ENCODE results near the gene HNRNPAB.
"Not testable (repeated sequence)": the region's sequence is repeated elsewhere in the genome, so short reads cannot be mapped to it uniquely, and the experiment has no call there.

HNRNPAB gene

GRCh38 chr5:178234750-178235587, 30.6 kb downstream of the HNRNPAB start:
- peaks cover 24% of the 10 kb centered on the region for H3K4me1 Mint-ChIP-seq
- peaks cover 6% of the 10 kb centered on the region for H3K36me3 Mint-ChIP-seq
- no peak overlapping the region for H3K4me3 Mint-ChIP-seq
- peak; percentile 20 for ATAC-seq (ENCODE audit: low read depth)
- DNase-seq (ENCODE audit: low spot score in 2 of 2), result peak; percentile 67 to 70
- H3K27ac Mint-ChIP-seq, result no peak overlapping the region
- no peaks in the 10 kb centered on the region for H3K27me3 Mint-ChIP-seq
- H3K9me3 Mint-ChIP-seq, result no peaks in the 10 kb centered on the region

GRCh38 chr5:178235588-178235974, 31.2 kb downstream of the HNRNPAB start:
- H3K36me3 Mint-ChIP-seq, result peaks cover 5% of the 10 kb centered on the region
- H3K9me3 Mint-ChIP-seq, result no peaks in the 10 kb centered on the region
- ATAC-seq (ENCODE audit: low read depth) (no peak), DNase-seq (ENCODE audit: low spot score in 2 of 2) (no peak)
- peaks cover 26% of the 10 kb centered on the region for H3K4me1 Mint-ChIP-seq
- no peak overlapping the region for H3K27ac Mint-ChIP-seq
- H3K27me3 Mint-ChIP-seq, result no peaks in the 10 kb centered on the region
- H3K4me3 Mint-ChIP-seq, result no peak overlapping the region

DNA sequence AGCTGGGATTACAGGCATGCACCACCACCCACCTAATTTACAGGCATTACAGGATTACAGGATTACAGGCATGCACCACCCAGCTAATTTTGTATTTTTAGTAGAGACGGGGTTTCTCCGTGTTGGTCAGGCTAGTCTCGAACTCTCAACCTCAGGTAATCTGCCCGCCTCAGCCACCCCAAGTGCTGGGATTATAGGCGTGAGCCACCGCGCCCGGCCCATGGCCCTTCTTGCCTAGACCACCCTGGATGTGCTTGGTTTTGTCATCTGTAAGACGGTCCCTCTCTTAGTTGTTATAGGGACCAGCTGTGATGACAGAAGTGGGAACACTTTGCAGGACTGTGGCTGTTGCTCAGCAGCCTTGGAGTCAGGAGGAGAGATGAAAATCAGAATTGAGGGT, 31.8 kb downstream of the HNRNPAB start:
- no peak overlapping the region for H3K4me3 Mint-ChIP-seq

GRCh38 chr5:178236679-178237078, 32.3 kb downstream of the HNRNPAB start:
- no peak overlapping the region for H3K4me3 Mint-ChIP-seq
- no peak overlapping the region for H3K27ac Mint-ChIP-seq
- peaks cover 24% of the 10 kb centered on the region for H3K4me1 Mint-ChIP-seq

More for the DNA sequence above, 31.8 kb downstream of the HNRNPAB start:
- H3K9me3 Mint-ChIP-seq, result no peaks in the 10 kb centered on the region
- ATAC-seq (ENCODE audit: low read depth) (no peak), DNase-seq (ENCODE audit: low spot score in 2 of 2) (no peak)
- no peaks in the 10 kb centered on the region for H3K27me3 Mint-ChIP-seq
- H3K4me1 Mint-ChIP-seq, result peaks cover 27% of the 10 kb centered on the region
- H3K36me3 Mint-ChIP-seq, result peaks cover 2% of the 10 kb centered on the region
- H3K27ac Mint-ChIP-seq, result no peak overlapping the region

DNA sequence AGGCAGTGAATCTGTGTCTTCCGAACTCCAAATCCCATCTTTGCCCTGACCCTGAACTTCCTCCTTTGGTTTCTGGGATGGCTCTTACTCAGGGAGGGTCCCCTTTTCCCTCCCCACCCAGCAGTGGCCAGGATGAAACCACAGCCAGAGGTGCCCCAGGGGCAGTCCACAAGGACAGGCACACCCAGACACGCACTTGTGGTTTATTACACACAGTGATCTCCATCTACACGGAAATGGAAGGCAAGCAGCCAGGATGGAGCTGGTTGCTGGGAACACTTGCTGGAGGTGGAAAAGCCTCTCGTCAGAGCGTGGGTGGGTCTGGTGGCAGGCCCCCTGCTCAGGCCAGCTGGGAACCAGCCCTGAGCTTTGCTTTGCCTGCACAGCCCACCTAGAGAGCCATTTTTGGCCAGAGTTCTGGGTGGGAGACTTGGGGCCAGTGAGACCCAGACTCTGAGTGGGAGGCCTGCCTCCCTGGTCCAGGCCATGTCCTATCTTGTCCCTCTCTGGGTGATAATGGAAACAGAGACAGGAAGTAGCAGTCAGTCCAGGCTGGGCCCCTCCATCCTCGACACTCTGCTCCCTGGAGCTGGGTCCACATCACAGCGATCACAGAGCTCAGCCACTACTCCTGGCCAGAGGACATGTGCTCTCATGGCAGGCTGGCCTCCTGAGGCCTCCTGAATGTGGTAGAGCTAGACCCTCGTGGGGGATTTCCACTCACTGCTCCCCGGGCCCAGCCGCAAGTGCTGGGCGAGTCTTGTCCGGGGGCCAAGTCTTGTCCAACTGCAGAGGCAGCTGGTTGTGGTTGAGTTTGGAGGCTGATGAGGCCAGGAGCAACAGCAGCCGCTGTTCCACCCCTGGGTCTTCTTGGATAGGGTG, 33.3 kb downstream of the HNRNPAB start:
- no peaks in the 10 kb centered on the region for H3K36me3 Mint-ChIP-seq

More at GRCh38 chr5:178236679-178237078, 32.3 kb downstream of the HNRNPAB start:
- Mint-ChIP-seq H3K36me3 (no peaks in the 10 kb centered on the region), H3K9me3 (no peaks in the 10 kb centered on the region), H3K27me3 (no peaks in the 10 kb centered on the region)
- DNase-seq (ENCODE audit: low spot score in 2 of 2) (no peak), ATAC-seq (ENCODE audit: low read depth) (no peak)

GRCh38 chr5:178238313-178238635, 33.9 kb downstream of the HNRNPAB start:
- ATAC-seq (ENCODE audit: low read depth), result no peak
- H3K4me1 Mint-ChIP-seq, result peaks cover 21% of the 10 kb centered on the region
- H3K4me3 Mint-ChIP-seq, result peak overlapping the region; percentile 14

More for the DNA sequence above, 33.3 kb downstream of the HNRNPAB start:
- Mint-ChIP-seq H3K4me1 (peaks cover 24% of the 10 kb centered on the region), H3K27me3 (no peaks in the 10 kb centered on the region), H3K9me3 (no peaks in the 10 kb centered on the region), H3K4me3 (no peak overlapping the region), H3K27ac (no peak overlapping the region)
- ATAC-seq (ENCODE audit: low read depth) (no peak), DNase-seq (ENCODE audit: low spot score in 2 of 2) (no peak)

GRCh38 chr5:178238711-178239592, 34.6 kb downstream of the HNRNPAB start:
- no peak for DNase-seq (ENCODE audit: low spot score in 2 of 2)
- ATAC-seq (ENCODE audit: low read depth), result no peak
- peaks cover 21% of the 10 kb centered on the region for H3K4me1 Mint-ChIP-seq
- H3K9me3 Mint-ChIP-seq, result no peaks in the 10 kb centered on the region
- peak overlapping the region; percentile 47 for H3K4me3 Mint-ChIP-seq
- no peaks in the 10 kb centered on the region for H3K27me3 Mint-ChIP-seq
- no peaks in the 10 kb centered on the region for H3K36me3 Mint-ChIP-seq
- peak overlapping the region; percentile 50 for H3K27ac Mint-ChIP-seq

More at GRCh38 chr5:178238313-178238635, 33.9 kb downstream of the HNRNPAB start:
- no peaks in the 10 kb centered on the region for H3K27me3 Mint-ChIP-seq
- no peaks in the 10 kb centered on the region for H3K9me3 Mint-ChIP-seq
- H3K27ac Mint-ChIP-seq, result no peak overlapping the region
- DNase-seq (ENCODE audit: low spot score in 2 of 2), result no peak
- H3K36me3 Mint-ChIP-seq, result no peaks in the 10 kb centered on the region

DNA sequence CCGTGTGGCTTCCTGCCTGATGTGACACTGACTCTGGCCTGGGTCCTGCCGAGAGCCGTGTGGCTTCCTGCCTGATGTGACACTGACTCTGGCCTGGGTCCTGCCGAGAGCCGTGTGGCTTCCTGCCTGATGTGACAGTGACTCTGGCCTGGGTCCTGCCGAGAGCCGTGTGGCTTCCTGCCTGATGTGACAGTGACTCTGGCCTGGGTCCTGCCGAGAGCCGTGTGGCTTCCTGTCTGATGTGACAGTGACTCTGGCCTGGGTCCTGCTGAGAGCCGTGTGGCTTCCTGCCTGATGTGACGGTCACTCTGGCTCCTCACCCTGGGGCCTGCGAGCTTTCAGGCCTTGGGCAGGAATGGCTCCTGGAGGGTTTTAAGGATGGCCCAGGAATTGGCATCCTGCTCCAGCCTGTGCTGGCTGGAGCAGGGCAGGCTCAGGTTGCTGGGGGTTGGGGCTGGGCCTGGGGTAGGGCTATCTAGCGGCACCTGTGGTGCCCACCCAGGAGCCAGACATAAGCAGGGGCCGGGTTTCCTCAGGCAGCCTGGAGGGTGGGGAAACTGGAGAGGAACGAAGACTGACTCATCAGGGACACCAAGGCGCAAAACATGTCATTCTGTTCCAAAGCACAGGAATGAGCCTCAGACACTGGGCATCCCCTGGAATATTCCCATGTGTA, 35.4 kb downstream of the HNRNPAB start:
- H3K36me3 Mint-ChIP-seq; DNase-seq (ENCODE audit: low spot score in 2 of 2); H3K27me3 Mint-ChIP-seq; H3K9me3 Mint-ChIP-seq; ATAC-seq (ENCODE audit: low read depth): not testable (repeated sequence)
- H3K4me3 Mint-ChIP-seq, result peak overlapping the region; percentile 68
- H3K27ac Mint-ChIP-seq, result peak overlapping the region; percentile 57
- H3K4me1 Mint-ChIP-seq, result peaks cover 21% of the 10 kb centered on the region

- Mint-ChIP-seq H3K27me3 (no peaks in the 10 kb centered on the region), H3K36me3 (no peaks in the 10 kb centered on the region), H3K27ac (peak overlapping the region; percentile 71), H3K4me1 (peaks cover 18% of the 10 kb centered on the region), H3K4me3 (peak overlapping the region; percentile 77), H3K9me3 (no peaks in the 10 kb centered on the region)
- DNase-seq (ENCODE audit: low spot score in 2 of 2), result no peak
- ATAC-seq (ENCODE audit: low read depth), result no peak
Observed at GRCh38 chr5:178240341-178240741, 36.0 kb downstream of the HNRNPAB start.

DNA sequence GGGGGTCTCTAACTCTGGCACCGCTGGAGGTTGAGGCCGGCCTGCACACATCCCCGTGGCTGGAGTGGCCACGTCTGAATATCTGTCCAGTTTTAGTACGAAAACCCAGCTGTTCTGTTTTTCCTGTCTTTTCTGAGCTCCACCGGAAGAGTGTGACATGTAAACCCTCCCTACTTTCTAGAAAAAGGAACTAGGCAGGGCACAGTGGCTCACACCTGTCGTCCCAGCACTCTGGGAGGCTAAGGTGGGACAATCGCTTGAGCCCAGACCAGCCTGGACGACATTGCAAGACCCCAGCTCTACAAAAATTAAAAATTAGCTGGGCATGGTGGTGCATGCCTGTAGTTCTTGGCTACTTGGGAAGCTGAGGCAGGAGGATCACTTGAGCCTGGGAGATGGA, 36.4 kb downstream of the HNRNPAB start:
- Mint-ChIP-seq H3K9me3 (no peaks in the 10 kb centered on the region), H3K4me3 (peak overlapping the region; percentile 77), H3K27ac (peak overlapping the region; percentile 71), H3K27me3 (no peaks in the 10 kb centered on the region), H3K4me1 (peaks cover 18% of the 10 kb centered on the region), H3K36me3 (no peaks in the 10 kb centered on the region)
- peak; percentile 69 for ATAC-seq (ENCODE audit: low read depth)
- no peak for DNase-seq (ENCODE audit: low spot score in 2 of 2)

GRCh38 chr5:178241231-178241663, 36.9 kb downstream of the HNRNPAB start:
- DNase-seq (ENCODE audit: low spot score in 2 of 2) (no peak), ATAC-seq (ENCODE audit: low read depth) (peak; percentile 26)
- Mint-ChIP-seq H3K36me3 (no peaks in the 10 kb centered on the region), H3K4me1 (peaks cover 18% of the 10 kb centered on the region), H3K27me3 (no peaks in the 10 kb centered on the region), H3K9me3 (no peaks in the 10 kb centered on the region), H3K27ac (peak overlapping the region; percentile 71), H3K4me3 (peak overlapping the region; percentile 77)

DNA sequence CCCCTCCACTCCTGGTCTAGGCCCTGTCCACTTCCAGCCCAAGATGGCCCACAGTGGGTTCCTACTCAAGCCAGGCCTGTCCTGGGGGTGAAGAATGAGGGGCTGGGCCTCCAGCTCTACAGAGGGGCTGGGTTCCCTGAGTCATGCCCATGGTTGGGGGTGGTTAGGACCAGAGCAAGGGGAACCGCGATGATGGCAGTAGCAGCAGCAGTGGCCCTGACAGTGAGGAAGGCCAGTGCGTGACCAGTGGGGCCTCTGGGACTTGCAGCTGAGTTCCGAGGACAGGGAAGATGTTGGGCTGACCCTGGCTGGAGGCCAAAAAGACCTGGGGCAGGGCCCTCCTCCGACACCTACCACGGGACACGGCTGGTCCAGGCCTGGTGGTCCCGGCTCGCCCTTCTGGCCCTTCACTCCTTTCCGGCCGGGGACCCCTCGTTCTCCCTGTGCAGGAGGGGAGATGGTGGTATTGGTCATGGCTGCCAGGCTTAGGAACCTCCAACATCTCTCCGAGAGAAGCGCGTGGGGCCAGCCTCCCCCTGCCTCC, 37.4 kb downstream of the HNRNPAB start:
- Mint-ChIP-seq H3K9me3 (no peaks in the 10 kb centered on the region), H3K4me3 (peak overlapping the region; percentile 12), H3K36me3 (no peaks in the 10 kb centered on the region), H3K27ac (peak overlapping the region; percentile 71), H3K27me3 (no peaks in the 10 kb centered on the region), H3K4me1 (peaks cover 20% of the 10 kb centered on the region)
- no peak for DNase-seq (ENCODE audit: low spot score in 2 of 2)
- no peak for ATAC-seq (ENCODE audit: low read depth)

DNA sequence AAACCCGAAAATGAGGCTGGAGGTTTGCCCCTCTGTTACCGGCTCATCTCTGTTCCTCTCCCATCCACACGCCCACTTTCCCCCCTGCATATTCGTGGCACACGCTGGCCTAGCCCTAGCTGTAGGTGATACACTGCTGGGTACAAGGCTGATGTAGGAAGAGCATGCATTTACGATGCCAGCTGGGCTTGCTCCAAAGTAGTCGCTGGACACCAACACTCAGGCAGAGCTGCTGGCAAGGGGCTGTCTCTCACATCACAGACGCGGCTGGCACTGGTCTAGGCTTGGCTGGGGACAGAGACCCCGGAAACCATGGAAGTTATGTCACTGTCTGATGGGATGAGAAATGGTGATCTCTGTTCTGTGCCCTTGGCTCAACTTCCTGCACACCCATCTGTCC, 38.1 kb downstream of the HNRNPAB start:
- Mint-ChIP-seq H3K4me1 (peaks cover 21% of the 10 kb centered on the region), H3K27me3 (no peaks in the 10 kb centered on the region), H3K9me3 (no peaks in the 10 kb centered on the region), H3K4me3 (peak overlapping the region; percentile 48), H3K27ac (peak overlapping the region; percentile 32), H3K36me3 (no peaks in the 10 kb centered on the region)
- ATAC-seq (ENCODE audit: low read depth) (no peak), DNase-seq (ENCODE audit: low spot score in 2 of 2) (no peak)

All from memory B cell (primary cell).